Measurements from ENCODE around the gene BMP8A.
"Not testable (repeated sequence)": the region's sequence is repeated elsewhere in the genome, so short reads cannot be mapped to it uniquely, and the experiment has no call there.

Gene BMP8A

GRCh38 chr1:39516841-39517240 is 25.4 kb downstream of the BMP8A start:
- H3K4me1 ChIP-seq (ENCODE audit: control insufficient read depth, insufficient read depth, low read length): not testable (repeated sequence)

GRCh38 chr1:39517936-39518335 is 26.5 kb downstream of the BMP8A start:
- H3K36me3 ChIP-seq (ENCODE audit: control insufficient read depth in 2 of 2, insufficient read depth in 2 of 2, low read length in 2 of 2); H3K4me1 ChIP-seq (ENCODE audit: control insufficient read depth, insufficient read depth, low read length); H3K4me3 ChIP-seq (ENCODE audit: low read length in 2 of 2); H3K27me3 ChIP-seq (ENCODE audit: control insufficient read depth in 1 of 2, insufficient read depth in 2 of 2, low read length in 2 of 2); H3K9ac ChIP-seq (ENCODE audit: low read length in 2 of 2); H3K9me3 ChIP-seq (ENCODE audit: control insufficient read depth in 2 of 2, low read length in 2 of 2); H3K27ac ChIP-seq (ENCODE audit: low read length): not testable (repeated sequence)

More at GRCh38 chr1:39516841-39517240, 25.4 kb downstream of the BMP8A start:
- not testable (repeated sequence) for H3K36me3 ChIP-seq (ENCODE audit: control insufficient read depth in 2 of 2, insufficient read depth in 2 of 2, low read length in 2 of 2); H3K9me3 ChIP-seq (ENCODE audit: control insufficient read depth in 2 of 2, low read length in 2 of 2); H3K4me3 ChIP-seq (ENCODE audit: low read length in 2 of 2); H3K9ac ChIP-seq (ENCODE audit: low read length in 2 of 2); H3K27ac ChIP-seq (ENCODE audit: low read length); H3K27me3 ChIP-seq (ENCODE audit: control insufficient read depth in 1 of 2, insufficient read depth in 2 of 2, low read length in 2 of 2)

GRCh38 chr1:39519376-39519775 is 27.9 kb downstream of the BMP8A start:
- H3K27ac ChIP-seq (ENCODE audit: low read length); H3K4me1 ChIP-seq (ENCODE audit: control insufficient read depth, insufficient read depth, low read length); H3K9me3 ChIP-seq (ENCODE audit: control insufficient read depth in 2 of 2, low read length in 2 of 2); H3K9ac ChIP-seq (ENCODE audit: low read length in 2 of 2); H3K27me3 ChIP-seq (ENCODE audit: control insufficient read depth in 1 of 2, insufficient read depth in 2 of 2, low read length in 2 of 2); H3K36me3 ChIP-seq (ENCODE audit: control insufficient read depth in 2 of 2, insufficient read depth in 2 of 2, low read length in 2 of 2); H3K4me3 ChIP-seq (ENCODE audit: low read length in 2 of 2): not testable (repeated sequence)

GRCh38 chr1:39522221-39522620 is 30.8 kb downstream of the BMP8A start:
- not testable (repeated sequence) for H3K9ac ChIP-seq (ENCODE audit: low read length in 2 of 2); H3K9me3 ChIP-seq (ENCODE audit: control insufficient read depth in 2 of 2, low read length in 2 of 2); H3K27ac ChIP-seq (ENCODE audit: low read length); H3K36me3 ChIP-seq (ENCODE audit: control insufficient read depth in 2 of 2, insufficient read depth in 2 of 2, low read length in 2 of 2); H3K4me3 ChIP-seq (ENCODE audit: low read length in 2 of 2); H3K4me1 ChIP-seq (ENCODE audit: control insufficient read depth, insufficient read depth, low read length); H3K27me3 ChIP-seq (ENCODE audit: control insufficient read depth in 1 of 2, insufficient read depth in 2 of 2, low read length in 2 of 2)

- no peaks in the 10 kb centered on the region for H3K27me3 ChIP-seq (ENCODE audit: control insufficient read depth in 1 of 2, insufficient read depth in 2 of 2, low read length in 2 of 2)
- H3K36me3 ChIP-seq (ENCODE audit: control insufficient read depth in 2 of 2, insufficient read depth in 2 of 2, low read length in 2 of 2): peaks cover under 1 to 10% of the 10 kb centered on the region in 2 donors
- no peak overlapping the region for H3K4me3 ChIP-seq (ENCODE audit: low read length in 2 of 2)
- no peaks in the 10 kb centered on the region for H3K4me1 ChIP-seq (ENCODE audit: control insufficient read depth, insufficient read depth, low read length)
- H3K27ac ChIP-seq (ENCODE audit: low read length): no peak overlapping the region
- H3K9ac ChIP-seq (ENCODE audit: low read length in 2 of 2): no peak overlapping the region
- H3K9me3 ChIP-seq (ENCODE audit: control insufficient read depth in 2 of 2, low read length in 2 of 2): no peaks in the 10 kb centered on the region
These were observed 31.5 kb downstream of the BMP8A start for GRCh38 chr1:39522661-39523567.

- peaks cover 5 to 18% of the 10 kb centered on the region in 2 donors for H3K36me3 ChIP-seq (ENCODE audit: control insufficient read depth in 2 of 2, insufficient read depth in 2 of 2, low read length in 2 of 2)
- H3K27ac ChIP-seq (ENCODE audit: low read length): no peak overlapping the region
- H3K27me3 ChIP-seq (ENCODE audit: control insufficient read depth in 1 of 2, insufficient read depth in 2 of 2, low read length in 2 of 2): no peaks in the 10 kb centered on the region
- H3K9me3 ChIP-seq (ENCODE audit: control insufficient read depth in 2 of 2, low read length in 2 of 2): no peaks in the 10 kb centered on the region
- no peaks in the 10 kb centered on the region for H3K4me1 ChIP-seq (ENCODE audit: control insufficient read depth, insufficient read depth, low read length)
- H3K9ac ChIP-seq (ENCODE audit: low read length in 2 of 2): no peak overlapping the region
- no peak overlapping the region for H3K4me3 ChIP-seq (ENCODE audit: low read length in 2 of 2)
These were observed 32.7 kb downstream of the BMP8A start for GRCh38 chr1:39524171-39524570.

- H3K9ac ChIP-seq (ENCODE audit: low read length in 2 of 2): no peak overlapping the region
- H3K36me3 ChIP-seq (ENCODE audit: control insufficient read depth in 2 of 2, insufficient read depth in 2 of 2, low read length in 2 of 2): peaks cover 5 to 19% of the 10 kb centered on the region in 2 donors
- H3K4me3 ChIP-seq (ENCODE audit: low read length in 2 of 2): no peak overlapping the region
- no peaks in the 10 kb centered on the region for H3K27me3 ChIP-seq (ENCODE audit: control insufficient read depth in 1 of 2, insufficient read depth in 2 of 2, low read length in 2 of 2)
- H3K4me1 ChIP-seq (ENCODE audit: control insufficient read depth, insufficient read depth, low read length): no peaks in the 10 kb centered on the region
- H3K9me3 ChIP-seq (ENCODE audit: control insufficient read depth in 2 of 2, low read length in 2 of 2): no peaks in the 10 kb centered on the region
- H3K27ac ChIP-seq (ENCODE audit: low read length): no peak overlapping the region
These were observed 33.3 kb downstream of the BMP8A start for GRCh38 chr1:39524591-39525365.

- Histone ChIP-seq H3K27me3 (ENCODE audit: control insufficient read depth in 1 of 2, insufficient read depth in 2 of 2, low read length in 2 of 2) (no peaks in the 10 kb centered on the region), H3K4me3 (ENCODE audit: low read length in 2 of 2) (no peak overlapping the region), H3K4me1 (ENCODE audit: control insufficient read depth, insufficient read depth, low read length) (no peaks in the 10 kb centered on the region), H3K9ac (ENCODE audit: low read length in 2 of 2) (no peak overlapping the region), H3K9me3 (ENCODE audit: control insufficient read depth in 2 of 2, low read length in 2 of 2) (no peaks in the 10 kb centered on the region), H3K36me3 (ENCODE audit: control insufficient read depth in 2 of 2, insufficient read depth in 2 of 2, low read length in 2 of 2) (peaks cover 5 to 21% of the 10 kb centered on the region in 2 donors), H3K27ac (ENCODE audit: low read length) (no peak overlapping the region)
These were observed 34.1 kb downstream of the BMP8A start for GRCh38 chr1:39525366-39526165.

GRCh38 chr1:39526466-39527189 is 35.2 kb downstream of the BMP8A start:
- H3K4me3 ChIP-seq (ENCODE audit: low read length in 2 of 2): no peak overlapping the region
- peaks cover 9 to 27% of the 10 kb centered on the region in 2 donors for H3K36me3 ChIP-seq (ENCODE audit: control insufficient read depth in 2 of 2, insufficient read depth in 2 of 2, low read length in 2 of 2)
- no peak overlapping the region for H3K9ac ChIP-seq (ENCODE audit: low read length in 2 of 2)
- H3K27me3 ChIP-seq (ENCODE audit: control insufficient read depth in 1 of 2, insufficient read depth in 2 of 2, low read length in 2 of 2): no peaks in the 10 kb centered on the region
- H3K27ac ChIP-seq (ENCODE audit: low read length): no peak overlapping the region
- no peaks in the 10 kb centered on the region for H3K4me1 ChIP-seq (ENCODE audit: control insufficient read depth, insufficient read depth, low read length)
- no peaks in the 10 kb centered on the region for H3K9me3 ChIP-seq (ENCODE audit: control insufficient read depth in 2 of 2, low read length in 2 of 2)

- not testable (repeated sequence) for H3K27me3 ChIP-seq (ENCODE audit: control insufficient read depth in 1 of 2, insufficient read depth in 2 of 2, low read length in 2 of 2); H3K9ac ChIP-seq (ENCODE audit: low read length in 2 of 2); H3K4me1 ChIP-seq (ENCODE audit: control insufficient read depth, insufficient read depth, low read length); H3K4me3 ChIP-seq (ENCODE audit: low read length in 2 of 2); H3K27ac ChIP-seq (ENCODE audit: low read length); H3K9me3 ChIP-seq (ENCODE audit: control insufficient read depth in 2 of 2, low read length in 2 of 2)
- peaks cover 9 to 28% of the 10 kb centered on the region in 2 donors for H3K36me3 ChIP-seq (ENCODE audit: control insufficient read depth in 2 of 2, insufficient read depth in 2 of 2, low read length in 2 of 2)
These were observed 35.7 kb downstream of the BMP8A start for GRCh38 chr1:39527190-39527579.
